Kidney (tissue), 14 donors: Measurements from ENCODE around the gene GGA2. TPM values are rescaled to one million over a fixed set of nuclear protein-coding genes. Genes with fewer than 3 reads are reported as not detected.
A peak's percentile ranks its signal among the peaks of the same experiment; 100 is the strongest.

Experiments
- DNase-seq, 5 donors: peaks; one replicate each; pipeline ENCODE4 v3.0.0-alpha.2; 2013 to 2020
- FAIRE-seq: peaks from 2 replicates; lab custom pipeline; 2012; peaks lifted over from hg19 to GRCh38; lab: Jason Lieb, UNC
- H3K27ac ChIP-seq, 2 donors: one replicate each; pipeline ENCODE4 v1.7.0; 2013; ENCODE audit warnings: low read depth in 2 of 2, low read length in 2 of 2, inconsistent platforms in 1 of 2
- H3K27me3 ChIP-seq: one replicate; pipeline ENCODE4 v1.7.1; 2013; ENCODE audit warnings: low read length, inconsistent platforms; ENCODE audit not compliant: control insufficient read depth, insufficient read depth
- H3K36me3 ChIP-seq, 3 donors: one replicate each; pipeline versions ENCODE4 v1.7.0 to v1.7.1; 2013; ENCODE audit warnings: low read length in 3 of 3, control low read depth in 1 of 3, inconsistent platforms in 1 of 3; ENCODE audit not compliant: insufficient read depth in 3 of 3, control insufficient read depth in 2 of 3
- H3K4me1 ChIP-seq, 3 donors: one replicate each; pipeline versions ENCODE4 v1.7.0 to v1.7.1; 2013; ENCODE audit warnings: low read length in 3 of 3, inconsistent platforms in 1 of 3, low read depth in 1 of 3; ENCODE audit not compliant: control insufficient read depth in 2 of 3, insufficient read depth in 2 of 3
- H3K4me3 ChIP-seq, 3 donors: one replicate each; pipeline versions ENCODE4 v1.7.0 to v1.8.1; 2013; ENCODE audit warnings: low read length in 3 of 3, control low read depth in 1 of 3, inconsistent platforms in 1 of 3
- H3K9ac ChIP-seq, 3 donors: one replicate each; pipeline versions ENCODE4 v1.7.0 to v1.7.1; 2013; ENCODE audit warnings: low read length in 3 of 3, control low read depth in 1 of 3, inconsistent platforms in 1 of 3
- H3K9me3 ChIP-seq, 3 donors: one replicate each; pipeline versions ENCODE4 v1.7.0 to v1.7.1; 2013; ENCODE audit warnings: low read length in 3 of 3, control low read depth in 1 of 3, inconsistent platforms in 1 of 3; ENCODE audit not compliant: control insufficient read depth in 2 of 3, insufficient read depth in 1 of 3
- intact Hi-C: fragments of 100-400 bp; cut with DNase I; formaldehyde crosslinking; loops from one replicate; pipeline ENCODE4 v1.11.1; 2022
- polyA plus RNA-seq: library from polyadenylated mRNA; stranded (reverse); fragments of 350-450 nt; fragmentation: Illumina TruSeq; extraction: RNeasy Lipid Tissue Mini Kit (QIAGEN cat#74804); gene quantifications from one replicate; pipeline ENCODE4 v1.2.3, GENCODE V29; 2014; ENCODE audit warnings: low read depth, low replicate concordance; ENCODE audit not compliant: insufficient read depth
- total RNA-seq: library from RNA; stranded (reverse); fragmentation: NEBNext Ultra II Directional; extraction: Animal tissue kit (Norgen Biotek cat#: 25700); gene quantifications from one replicate; pipeline ENCODE4 v1.2.1, GENCODE V29; 2021
- TF ChIP-seq, protein P1 (sequence below): IDR thresholded peaks from 3 replicates; pipeline ENCODE4 v1.5.1; 2012; ENCODE audit warnings: mild to moderate bottlenecking, moderate library complexity, borderline replicate concordance; ENCODE audit not compliant: insufficient read depth; ENCODE audit errors: extremely low read depth
- donor health status: control.
- donor health status: control.
- donor health status: control.
- donor health status: control.
- donor health status: control.
- donor health status: DM: yes; HTN: yes; CAD: no.
- donor health status: Normal renal cell carcinoma (clear cell type).

The GGA2 gene
- total and polyA plus RNA-seq, 2 donors from 2014 or later: 43.5 to 79.9 TPM

DNA sequence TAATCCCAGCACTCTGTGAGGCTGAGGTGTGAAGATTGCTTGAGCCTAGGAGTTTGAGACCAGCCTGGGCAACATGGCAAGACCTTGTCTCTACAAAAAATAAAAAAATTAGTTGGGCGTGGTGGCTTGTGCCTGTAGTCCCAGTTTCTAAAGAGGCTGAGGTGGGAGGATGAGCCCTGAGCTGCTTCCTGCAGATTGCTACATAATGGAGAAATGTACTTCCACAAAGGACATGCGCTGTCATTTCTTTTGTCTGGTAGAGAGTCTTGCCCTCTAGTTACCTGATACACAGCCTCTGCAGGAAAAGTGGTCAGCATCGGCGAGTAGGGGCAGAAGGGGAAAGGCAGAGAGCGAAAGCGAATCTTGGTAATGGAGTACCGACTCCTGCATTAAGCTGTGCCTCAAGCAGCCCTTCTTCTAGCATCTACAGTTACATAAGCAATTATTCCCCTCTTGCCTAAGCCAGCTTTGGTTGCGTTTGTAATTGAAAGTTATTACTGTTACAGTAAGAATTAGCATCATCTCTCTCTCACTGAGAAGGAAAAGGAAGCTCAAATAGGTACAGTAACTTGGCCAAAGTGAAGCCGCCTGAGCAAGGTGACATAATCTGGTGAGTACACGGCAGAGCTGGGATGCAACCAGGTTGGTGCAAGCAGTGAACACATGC, 18.5 kb upstream of the GGA2 start:
- intact Hi-C loops: no loop called here
- H3K36me3 ChIP-seq: peaks cover 10 to 33% (median 17%) of the 10 kb centered on the region in 3 donors
- DNase-seq: peak in 1 of 5 donors; percentile 10
- H3K4me1 ChIP-seq: peaks cover 0 to 15% (median 7%) of the 10 kb centered on the region in 3 donors
- H3K9me3 ChIP-seq: no peaks in the 10 kb centered on the region
- H3K27me3 ChIP-seq: no peaks in the 10 kb centered on the region
- no peak for FAIRE-seq
- TF ChIP-seq, protein P1, sequence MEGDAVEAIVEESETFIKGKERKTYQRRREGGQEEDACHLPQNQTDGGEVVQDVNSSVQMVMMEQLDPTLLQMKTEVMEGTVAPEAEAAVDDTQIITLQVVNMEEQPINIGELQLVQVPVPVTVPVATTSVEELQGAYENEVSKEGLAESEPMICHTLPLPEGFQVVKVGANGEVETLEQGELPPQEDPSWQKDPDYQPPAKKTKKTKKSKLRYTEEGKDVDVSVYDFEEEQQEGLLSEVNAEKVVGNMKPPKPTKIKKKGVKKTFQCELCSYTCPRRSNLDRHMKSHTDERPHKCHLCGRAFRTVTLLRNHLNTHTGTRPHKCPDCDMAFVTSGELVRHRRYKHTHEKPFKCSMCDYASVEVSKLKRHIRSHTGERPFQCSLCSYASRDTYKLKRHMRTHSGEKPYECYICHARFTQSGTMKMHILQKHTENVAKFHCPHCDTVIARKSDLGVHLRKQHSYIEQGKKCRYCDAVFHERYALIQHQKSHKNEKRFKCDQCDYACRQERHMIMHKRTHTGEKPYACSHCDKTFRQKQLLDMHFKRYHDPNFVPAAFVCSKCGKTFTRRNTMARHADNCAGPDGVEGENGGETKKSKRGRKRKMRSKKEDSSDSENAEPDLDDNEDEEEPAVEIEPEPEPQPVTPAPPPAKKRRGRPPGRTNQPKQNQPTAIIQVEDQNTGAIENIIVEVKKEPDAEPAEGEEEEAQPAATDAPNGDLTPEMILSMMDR: no peak
- H3K27ac ChIP-seq: peak overlapping the region; percentile 43 to 48
- H3K4me3 ChIP-seq: no peak overlapping the region
- H3K9ac ChIP-seq: no peak overlapping the region

- no peaks in the 10 kb centered on the region for H3K27me3 ChIP-seq
- H3K9ac ChIP-seq: no peak overlapping the region
- no peaks in the 10 kb centered on the region for H3K9me3 ChIP-seq
- peak overlapping the region; percentile 45 to 48 for H3K27ac ChIP-seq
- TF ChIP-seq, protein P1: no peak
- intact Hi-C loops: no loop called here
- DNase-seq (peak in 4 of 5 donors; percentile 14 to 66 (median 56)), FAIRE-seq (no peak)
- peaks cover 11 to 40% (median 19%) of the 10 kb centered on the region in 3 donors for H3K36me3 ChIP-seq
- H3K4me1 ChIP-seq: peaks cover 0 to 15% (median 7%) of the 10 kb centered on the region in 3 donors
- no peak overlapping the region for H3K4me3 ChIP-seq
These were observed 17.8 kb upstream of the GGA2 start for GRCh38 chr16:23527961-23528643.

DNA sequence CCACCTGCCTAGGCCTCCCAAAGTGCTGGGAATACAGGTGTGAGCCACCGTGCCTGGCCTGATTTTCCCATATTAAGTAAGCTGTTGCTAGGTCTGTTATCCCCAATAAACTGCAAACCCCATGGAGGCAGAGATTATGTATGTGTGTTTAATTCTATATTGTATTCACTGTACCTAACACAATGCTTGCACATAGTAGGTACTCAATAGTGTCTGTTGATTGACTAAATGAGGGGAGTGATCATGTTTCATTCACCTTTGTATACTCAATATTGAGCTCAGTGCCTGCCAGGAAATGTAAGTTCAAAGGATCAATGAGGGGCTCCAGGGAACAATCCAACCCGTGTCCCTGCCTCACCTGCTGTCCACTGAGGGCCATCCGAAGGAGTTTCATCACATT, 14.6 kb upstream of the GGA2 start:
- H3K9ac ChIP-seq: no peak overlapping the region
- TF ChIP-seq, protein P1: no peak
- no peaks in the 10 kb centered on the region for H3K9me3 ChIP-seq
- H3K27ac ChIP-seq: no peak overlapping the region
- H3K27me3 ChIP-seq: no peaks in the 10 kb centered on the region
- H3K36me3 ChIP-seq: peaks cover 12 to 27% (median 23%) of the 10 kb centered on the region in 3 donors
- H3K4me1 ChIP-seq: peaks cover 0 to 15% (median 7%) of the 10 kb centered on the region in 3 donors
- FAIRE-seq (no peak), DNase-seq (no peak)
- no peak overlapping the region for H3K4me3 ChIP-seq
- intact Hi-C loops: no loop called here
